HG03558 (cell line): ENCODE measurements around the gene ZNF853.
"Not testable (repeated sequence)": the region's sequence is repeated elsewhere in the genome, so short reads cannot be mapped to it uniquely, and the experiment has no call there.

ENCODE experiments used
- ATAC-seq: cut with Tn5 transposase; IDR thresholded peaks from one replicate; pipeline ENCODE4 v1.9.1; 2021; ENCODE audit warnings: moderate number of reproducible peaks; ENCODE audit not compliant: unreplicated experiment; ENCODE audit errors: extremely low read depth

ZNF853 gene

DNA sequence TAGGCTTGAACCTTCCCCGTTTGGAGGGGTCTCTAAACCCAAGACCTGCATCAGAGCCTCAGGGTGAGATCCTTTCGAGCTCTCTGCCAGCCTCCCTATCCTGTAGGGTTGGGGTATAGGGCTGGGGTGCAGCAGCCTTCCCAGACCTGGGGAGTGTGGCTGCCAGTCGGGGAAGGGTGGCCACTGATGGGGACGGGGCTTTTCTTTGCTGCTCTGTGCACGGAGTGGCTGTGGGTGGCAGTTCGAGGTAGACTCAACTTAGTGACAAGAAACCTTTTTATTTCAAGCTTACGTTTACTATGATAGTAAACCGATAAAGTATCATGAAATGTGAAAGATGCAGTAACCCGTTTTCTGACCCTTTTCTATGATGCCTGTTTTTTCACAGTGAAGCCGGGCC, 34.7 kb downstream of the ZNF853 start:
- no peak for ATAC-seq

DNA sequence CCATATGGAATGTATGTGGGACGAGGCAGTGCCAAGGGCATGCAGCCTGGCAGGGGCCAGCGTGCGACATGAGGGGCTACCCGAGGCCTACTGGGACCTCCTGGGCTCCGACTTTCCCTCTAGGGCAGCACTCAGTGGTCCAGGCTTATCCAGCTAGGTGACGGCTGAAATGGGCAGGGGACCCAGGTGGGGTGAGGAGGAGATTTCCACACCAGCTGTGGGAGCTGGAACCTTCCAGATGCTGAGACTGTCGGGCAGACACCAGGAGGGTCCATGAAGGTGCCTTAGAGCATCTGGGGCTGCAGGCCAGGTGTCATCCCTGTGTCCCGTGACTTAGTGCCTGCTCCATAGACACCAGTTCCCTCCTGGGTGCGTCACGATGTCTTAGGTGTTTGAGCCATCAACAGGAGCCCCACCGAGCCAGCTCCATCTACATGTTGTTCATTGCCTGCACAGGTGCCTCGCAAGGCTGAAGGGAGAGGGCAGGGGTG, 35.2 kb downstream of the ZNF853 start:
- no peak for ATAC-seq

DNA sequence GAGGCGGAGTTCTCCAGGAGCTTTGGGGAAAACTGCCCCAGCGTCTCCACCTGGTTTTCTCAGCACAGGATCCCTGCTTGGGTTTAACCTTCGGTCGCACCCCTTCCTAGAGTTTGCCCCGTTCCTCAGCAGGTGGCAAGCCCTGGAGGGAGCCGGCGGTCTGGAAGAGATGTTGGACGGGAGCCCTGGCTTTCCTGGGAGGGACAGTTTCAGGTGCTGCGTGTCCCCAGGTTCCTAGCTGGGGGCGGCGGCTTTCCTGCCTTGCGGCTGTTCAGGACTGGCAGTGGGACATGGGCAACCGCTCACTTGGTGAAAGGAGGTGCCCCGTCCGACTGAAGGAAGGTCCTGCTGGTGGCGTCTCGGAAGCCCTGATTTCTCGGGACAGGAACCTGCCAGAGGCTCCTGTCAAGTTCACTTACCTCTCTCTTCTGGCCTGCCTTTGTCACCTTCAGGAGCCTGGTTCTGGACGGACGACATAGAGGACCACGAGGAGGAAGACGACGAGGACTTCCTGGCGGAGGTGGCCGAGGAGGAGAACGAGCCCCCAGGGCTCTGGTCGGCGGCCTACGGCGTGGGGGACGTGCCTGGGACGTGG, 36.5 kb downstream of the ZNF853 start:
- ATAC-seq = no peak

DNA sequence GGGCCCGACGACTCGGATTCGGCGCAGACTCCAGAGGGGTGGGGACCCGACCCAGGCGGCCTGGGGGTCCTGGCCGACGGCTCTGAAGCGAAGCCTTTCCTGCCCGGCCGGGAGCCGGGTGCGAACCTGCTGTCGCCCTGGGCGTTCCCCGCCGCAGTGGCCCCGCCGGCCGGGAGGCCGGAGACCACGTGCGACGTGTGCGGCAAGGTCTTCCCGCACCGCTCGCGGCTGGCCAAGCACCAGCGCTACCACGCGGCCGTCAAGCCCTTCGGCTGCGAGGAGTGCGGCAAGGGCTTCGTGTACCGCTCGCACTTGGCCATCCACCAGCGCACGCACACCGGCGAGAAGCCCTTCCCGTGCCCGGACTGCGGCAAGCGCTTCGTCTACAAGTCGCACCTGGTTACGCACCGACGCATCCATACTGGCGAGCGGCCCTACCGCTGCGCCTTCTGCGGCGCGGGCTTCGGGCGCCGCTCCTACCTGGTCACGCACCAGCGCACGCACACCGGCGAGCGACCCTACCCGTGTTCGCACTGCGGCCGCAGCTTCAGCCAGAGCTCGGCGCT, 37.1 kb downstream of the ZNF853 start:
- ATAC-seq = no peak

DNA sequence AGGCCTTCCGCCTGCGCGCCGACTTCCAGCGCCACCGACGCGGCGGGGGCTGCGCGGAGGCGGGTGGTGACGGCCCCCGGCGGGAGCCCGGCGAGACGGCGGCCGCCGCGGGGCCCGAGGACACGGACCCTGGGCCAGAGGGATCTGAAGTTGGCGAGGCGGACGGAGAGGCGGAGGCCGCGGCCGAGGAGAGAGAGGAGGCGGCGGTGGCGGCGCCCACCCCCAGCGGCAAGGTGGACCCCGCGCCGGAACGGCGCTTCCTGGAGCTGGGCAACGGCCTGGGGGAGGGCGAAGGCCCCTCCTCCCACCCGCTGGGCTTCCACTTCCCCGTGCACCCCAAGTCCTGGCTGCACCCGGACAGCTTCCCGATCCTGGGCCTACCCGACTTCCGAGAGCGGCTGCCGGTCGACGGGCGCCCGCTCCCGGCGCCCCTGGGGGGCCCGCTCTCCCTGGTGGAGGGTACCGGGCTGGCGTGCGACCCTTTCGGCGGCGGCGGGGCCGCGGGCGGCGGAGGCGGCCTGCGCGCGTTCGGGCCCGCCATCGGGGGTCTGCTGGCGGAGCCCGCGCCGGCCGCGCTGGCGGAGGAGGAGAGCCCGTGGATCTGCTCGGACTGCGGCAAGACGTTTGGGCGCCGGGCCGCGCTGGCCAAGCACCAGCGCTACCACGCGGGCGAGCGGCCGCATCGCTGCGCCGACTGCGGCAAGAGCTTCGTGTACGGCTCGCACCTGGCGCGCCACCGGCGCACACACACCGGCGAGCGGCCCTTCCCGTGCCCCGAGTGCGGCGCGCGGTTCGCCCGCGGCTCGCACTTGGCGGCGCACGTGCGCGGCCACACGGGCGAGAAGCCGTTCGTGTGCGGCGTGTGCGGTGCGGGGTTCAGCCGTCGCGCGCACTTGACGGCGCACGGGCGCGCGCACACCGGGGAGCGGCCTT, 37.9 kb downstream of the ZNF853 start:
- ATAC-seq = no peak

DNA sequence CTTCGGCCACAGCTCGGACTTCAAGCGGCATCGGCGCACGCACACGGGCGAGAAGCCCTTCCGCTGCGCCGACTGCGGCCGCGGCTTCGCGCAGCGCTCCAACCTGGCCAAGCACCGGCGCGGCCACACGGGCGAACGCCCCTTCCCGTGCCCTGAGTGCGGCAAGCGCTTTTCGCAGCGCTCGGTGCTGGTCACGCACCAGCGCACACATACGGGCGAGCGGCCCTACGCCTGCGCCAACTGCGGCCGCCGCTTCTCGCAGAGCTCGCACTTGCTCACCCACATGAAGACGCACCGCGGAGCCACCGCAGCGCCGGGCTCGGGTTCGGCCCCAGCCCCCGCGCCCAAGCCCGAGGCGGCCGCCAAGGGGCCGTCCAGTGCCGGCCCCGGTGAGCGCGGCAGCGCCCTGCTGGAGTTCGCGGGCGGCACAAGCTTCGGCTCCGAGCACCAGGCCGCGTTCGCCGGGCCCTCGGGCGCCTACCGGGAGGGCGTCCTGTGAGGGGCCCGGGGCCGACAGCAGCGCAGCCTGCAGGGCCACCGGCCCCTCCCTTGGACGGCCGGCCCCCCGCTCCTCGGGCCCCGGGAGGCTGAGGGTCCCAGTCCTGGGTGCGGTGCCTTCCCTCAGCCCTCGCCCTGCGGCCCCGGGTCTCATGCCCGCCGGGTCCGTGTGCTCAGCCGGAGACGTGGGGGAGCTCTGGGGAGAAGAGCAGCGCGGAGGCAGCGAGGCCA, 38.9 kb downstream of the ZNF853 start:
- ATAC-seq = no peak

DNA sequence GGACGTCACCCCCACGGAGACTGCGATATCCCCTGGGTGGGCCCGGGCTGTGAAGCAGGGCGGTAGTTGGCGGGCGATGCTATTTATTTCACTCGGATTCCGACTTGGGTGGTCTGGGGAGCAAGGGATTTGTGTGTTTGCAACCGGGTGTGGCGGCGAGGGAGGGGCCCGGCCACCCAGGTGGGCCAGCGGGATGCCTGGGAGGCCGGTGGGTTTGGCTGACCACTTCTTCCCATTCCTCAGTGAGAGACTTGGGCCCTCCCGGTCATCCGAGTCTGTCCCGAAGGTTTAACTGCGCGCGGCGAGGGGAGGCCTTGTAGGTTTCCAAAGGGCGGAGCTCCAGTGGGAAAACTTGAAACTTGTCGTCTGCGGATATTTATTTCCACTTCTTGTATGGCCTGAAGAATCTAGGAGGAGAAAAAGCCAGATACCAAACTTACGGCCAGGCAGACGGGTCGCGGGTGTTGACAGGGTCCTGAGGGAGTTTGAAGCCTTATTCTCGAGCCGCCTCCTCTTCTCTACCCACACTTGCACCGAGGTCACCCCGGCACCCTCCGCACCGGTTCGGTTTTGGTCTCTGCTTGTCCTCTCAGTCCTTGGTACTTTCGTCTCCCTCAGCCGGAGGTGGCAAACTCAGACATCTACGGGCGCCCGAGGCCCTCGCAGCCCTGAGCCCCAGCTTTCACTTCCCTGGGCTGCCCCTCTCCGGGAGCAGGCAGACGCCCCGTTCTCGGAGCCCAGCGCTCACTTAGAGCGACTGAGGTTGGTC, 39.6 kb downstream of the ZNF853 start:
- no peak for ATAC-seq

DNA sequence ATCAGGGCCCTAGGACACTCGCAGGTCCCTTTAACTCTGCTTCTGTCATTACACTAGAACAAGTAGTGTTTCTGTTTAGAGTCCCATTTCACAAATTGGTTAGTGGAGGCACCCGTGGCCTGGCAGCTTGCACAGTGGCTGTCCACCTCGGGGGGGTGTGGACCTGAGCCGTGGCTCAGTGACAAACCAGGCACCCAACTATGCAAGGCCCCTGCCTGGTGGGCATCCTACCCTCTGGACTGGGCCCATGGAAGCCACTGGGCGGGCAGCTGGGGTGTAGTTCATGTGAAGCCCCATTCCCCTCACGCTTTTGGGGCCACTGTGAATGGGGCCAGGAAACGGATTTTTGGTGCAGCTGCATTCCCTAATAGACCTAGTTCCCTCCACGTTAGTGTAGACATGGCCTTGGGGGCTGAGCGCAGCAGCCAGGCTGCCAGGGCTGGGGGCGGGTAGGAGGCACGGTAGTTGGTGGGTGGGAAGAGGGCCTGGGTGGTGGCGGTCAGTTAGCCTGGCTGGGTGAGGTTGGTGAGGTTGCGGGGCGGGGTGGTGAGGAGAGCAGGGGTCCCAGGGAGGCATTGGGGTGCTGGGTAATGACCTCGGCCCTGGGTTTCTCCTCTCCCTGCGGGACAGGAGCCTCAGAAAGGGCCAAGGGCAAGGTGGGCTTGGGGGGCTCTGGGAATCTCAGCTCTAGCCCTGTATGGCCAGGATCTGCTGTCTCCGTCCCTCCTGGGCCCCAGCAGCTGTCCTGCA, 40.4 kb downstream of the ZNF853 start:
- ATAC-seq = no peak

DNA sequence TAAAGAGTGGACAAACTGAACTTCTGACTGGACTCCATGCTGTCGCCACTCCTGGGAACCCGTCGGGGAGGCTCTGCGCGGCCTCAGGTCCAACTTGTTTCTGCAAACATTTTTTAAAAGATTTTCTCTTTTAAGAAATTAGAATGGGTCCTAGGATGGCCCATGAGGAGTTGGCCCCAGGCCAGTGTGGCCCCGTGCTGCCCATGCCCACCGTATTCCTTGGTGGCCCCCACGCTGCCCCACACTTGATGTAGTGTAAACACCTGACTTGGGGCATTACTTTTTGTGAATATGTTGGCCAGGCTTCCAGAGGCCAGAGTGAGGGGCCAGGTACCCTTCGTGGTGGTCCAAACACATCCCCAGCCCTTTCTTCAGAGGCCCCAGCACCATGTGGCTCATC, 41.0 kb downstream of the ZNF853 start:
- no peak for ATAC-seq

DNA sequence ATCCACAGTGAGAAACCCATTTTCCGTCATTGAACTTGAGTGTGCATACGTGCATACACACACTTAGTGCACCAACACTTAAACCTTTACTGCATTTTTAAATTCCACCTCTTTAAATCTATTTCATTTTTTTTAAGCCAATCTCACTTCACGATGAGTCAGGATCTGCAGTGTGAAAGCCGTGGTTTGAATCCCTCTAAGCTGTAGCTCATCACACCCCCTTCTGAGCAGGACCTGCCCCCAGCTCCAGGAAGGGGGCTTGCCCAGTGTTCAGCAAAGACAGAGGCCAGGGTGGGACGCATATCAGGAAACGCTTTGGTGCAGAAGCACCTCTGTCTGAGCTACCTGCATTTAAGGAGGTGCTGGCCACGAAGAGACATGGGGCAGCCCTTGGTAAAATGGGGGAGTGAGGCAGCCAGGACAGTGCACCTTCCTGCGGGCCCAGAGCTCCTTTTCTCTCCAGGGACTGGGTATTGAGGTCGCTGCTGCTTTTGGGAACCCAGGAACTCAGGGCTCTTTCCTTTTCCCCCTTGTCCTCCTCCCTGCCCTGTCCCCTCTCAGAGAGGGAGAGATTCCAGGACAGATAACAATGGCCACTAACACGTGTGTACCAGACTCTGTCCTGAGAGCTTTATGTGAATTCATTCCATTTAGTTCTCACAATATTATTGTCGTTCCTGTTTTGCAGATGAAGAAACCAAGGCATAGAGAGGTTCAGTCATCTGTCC, 43.4 kb downstream of the ZNF853 start:
- ATAC-seq = no peak

DNA sequence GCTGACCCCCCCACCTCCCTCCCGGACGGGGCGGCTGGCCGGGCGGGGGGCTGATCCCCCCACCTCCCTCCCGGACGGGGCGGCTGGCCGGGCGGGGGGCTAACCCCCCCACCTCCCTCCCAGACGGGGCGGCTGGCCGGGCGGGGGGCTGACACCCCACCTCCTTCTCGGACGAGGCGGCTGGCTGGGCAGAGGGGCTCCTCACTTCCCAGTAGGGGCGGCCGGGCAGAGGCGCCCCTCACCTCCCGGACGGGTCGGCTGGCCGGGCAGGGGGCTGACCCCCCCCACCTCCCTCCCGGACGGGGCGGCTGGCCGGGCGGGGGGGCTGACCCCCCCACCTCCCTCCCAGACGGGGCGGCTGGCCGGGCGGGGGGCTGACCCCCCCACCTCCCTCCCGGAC, 55.4 kb downstream of the ZNF853 start:
- ATAC-seq = not testable (repeated sequence)
